ENCODE results near the gene MAD1L1. TPM values are rescaled to one million over a fixed set of nuclear protein-coding genes. Genes with fewer than 3 reads are reported as not detected.

The MAD1L1 gene
- total and polyA plus RNA-seq, 4 donors, result 12.8 to 20.7 (median 16.5) TPM

- H3K4me1 ChIP-seq (ENCODE audit: control insufficient read depth in 4 of 4, insufficient read depth in 4 of 4, low read length in 3 of 4), result no peaks in the 10 kb centered on the region
- WGBS, result 97% methylated on average over 11 of the region's 11 CpGs
- no peaks in the 10 kb centered on the region for H3K9me3 ChIP-seq (ENCODE audit: control insufficient read depth in 4 of 4, low read length in 3 of 4)
- no peak for DNase-seq (ENCODE audit: low spot score)
- no peak for TF ChIP-seq NR2F2 (IDR thresholded peaks at IDR 0.05)
- TF ChIP-seq JUND (IDR thresholded peaks at IDR 0.05), result no peak
- TF ChIP-seq, protein P1, sequence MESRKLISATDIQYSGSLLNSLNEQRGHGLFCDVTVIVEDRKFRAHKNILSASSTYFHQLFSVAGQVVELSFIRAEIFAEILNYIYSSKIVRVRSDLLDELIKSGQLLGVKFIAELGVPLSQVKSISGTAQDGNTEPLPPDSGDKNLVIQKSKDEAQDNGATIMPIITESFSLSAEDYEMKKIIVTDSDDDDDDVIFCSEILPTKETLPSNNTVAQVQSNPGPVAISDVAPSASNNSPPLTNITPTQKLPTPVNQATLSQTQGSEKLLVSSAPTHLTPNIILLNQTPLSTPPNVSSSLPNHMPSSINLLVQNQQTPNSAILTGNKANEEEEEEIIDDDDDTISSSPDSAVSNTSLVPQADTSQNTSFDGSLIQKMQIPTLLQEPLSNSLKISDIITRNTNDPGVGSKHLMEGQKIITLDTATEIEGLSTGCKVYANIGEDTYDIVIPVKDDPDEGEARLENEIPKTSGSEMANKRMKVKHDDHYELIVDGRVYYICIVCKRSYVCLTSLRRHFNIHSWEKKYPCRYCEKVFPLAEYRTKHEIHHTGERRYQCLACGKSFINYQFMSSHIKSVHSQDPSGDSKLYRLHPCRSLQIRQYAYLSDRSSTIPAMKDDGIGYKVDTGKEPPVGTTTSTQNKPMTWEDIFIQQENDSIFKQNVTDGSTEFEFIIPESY (IDR thresholded peaks at IDR 0.05), result no peak
- TF ChIP-seq HNF4G (IDR thresholded peaks at IDR 0.05), result no peak
- TF ChIP-seq RXRA (IDR thresholded peaks at IDR 0.05), result no peak
- no peak for TF ChIP-seq FOXA1 (IDR thresholded peaks at IDR 0.05)
- TF ChIP-seq HNF4A (conservative IDR thresholded peaks at IDR 0.05), result no peak
- no peak for TF ChIP-seq EGR1 (IDR thresholded peaks at IDR 0.05; ENCODE audit: low read depth in 2 of 2)
- TF ChIP-seq TAF1 (conservative IDR thresholded peaks at IDR 0.05), result no peak
- TF ChIP-seq ATF3 (IDR thresholded peaks at IDR 0.05), result no peak
- TF ChIP-seq RAD21 (IDR thresholded peaks at IDR 0.05), result no peak
- TF ChIP-seq GABPA (IDR thresholded peaks at IDR 0.05 in 1 of 2, conservative IDR thresholded peaks at IDR 0.05 in 1 of 2), result no peak
- no peak for TF ChIP-seq SP1 (IDR thresholded peaks at IDR 0.05)
- TF ChIP-seq FOXA2 (IDR thresholded peaks at IDR 0.05), result no peak
- TF ChIP-seq, protein P2, sequence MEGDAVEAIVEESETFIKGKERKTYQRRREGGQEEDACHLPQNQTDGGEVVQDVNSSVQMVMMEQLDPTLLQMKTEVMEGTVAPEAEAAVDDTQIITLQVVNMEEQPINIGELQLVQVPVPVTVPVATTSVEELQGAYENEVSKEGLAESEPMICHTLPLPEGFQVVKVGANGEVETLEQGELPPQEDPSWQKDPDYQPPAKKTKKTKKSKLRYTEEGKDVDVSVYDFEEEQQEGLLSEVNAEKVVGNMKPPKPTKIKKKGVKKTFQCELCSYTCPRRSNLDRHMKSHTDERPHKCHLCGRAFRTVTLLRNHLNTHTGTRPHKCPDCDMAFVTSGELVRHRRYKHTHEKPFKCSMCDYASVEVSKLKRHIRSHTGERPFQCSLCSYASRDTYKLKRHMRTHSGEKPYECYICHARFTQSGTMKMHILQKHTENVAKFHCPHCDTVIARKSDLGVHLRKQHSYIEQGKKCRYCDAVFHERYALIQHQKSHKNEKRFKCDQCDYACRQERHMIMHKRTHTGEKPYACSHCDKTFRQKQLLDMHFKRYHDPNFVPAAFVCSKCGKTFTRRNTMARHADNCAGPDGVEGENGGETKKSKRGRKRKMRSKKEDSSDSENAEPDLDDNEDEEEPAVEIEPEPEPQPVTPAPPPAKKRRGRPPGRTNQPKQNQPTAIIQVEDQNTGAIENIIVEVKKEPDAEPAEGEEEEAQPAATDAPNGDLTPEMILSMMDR (IDR thresholded peaks at IDR 0.05; ENCODE audit: low read depth, low read length, missing input control), result no peak
- TF ChIP-seq MAX (IDR thresholded peaks at IDR 0.05), result no peak
- H3K36me3 ChIP-seq (ENCODE audit: control insufficient read depth in 4 of 4, insufficient read depth in 3 of 4, low read depth in 1 of 4, low read length in 3 of 4), result no peaks in the 10 kb centered on the region
- no peak overlapping the region for H3K27ac ChIP-seq (ENCODE audit: low read depth in 1 of 2, low read length in 2 of 2)
- no peak overlapping the region for H3K4me3 ChIP-seq (ENCODE audit: low read depth in 1 of 3, low read length in 3 of 3)
- no peak overlapping the region for H3K9ac ChIP-seq (ENCODE audit: low read depth in 1 of 2, low read length in 2 of 2)
- no peaks in the 10 kb centered on the region for H3K27me3 ChIP-seq (ENCODE audit: control insufficient read depth in 4 of 4, insufficient read depth in 4 of 4, low read length in 3 of 4)
Measured at GRCh38 chr7:2118056-2118455, 114.7 kb downstream of the MAD1L1 start.

DNA sequence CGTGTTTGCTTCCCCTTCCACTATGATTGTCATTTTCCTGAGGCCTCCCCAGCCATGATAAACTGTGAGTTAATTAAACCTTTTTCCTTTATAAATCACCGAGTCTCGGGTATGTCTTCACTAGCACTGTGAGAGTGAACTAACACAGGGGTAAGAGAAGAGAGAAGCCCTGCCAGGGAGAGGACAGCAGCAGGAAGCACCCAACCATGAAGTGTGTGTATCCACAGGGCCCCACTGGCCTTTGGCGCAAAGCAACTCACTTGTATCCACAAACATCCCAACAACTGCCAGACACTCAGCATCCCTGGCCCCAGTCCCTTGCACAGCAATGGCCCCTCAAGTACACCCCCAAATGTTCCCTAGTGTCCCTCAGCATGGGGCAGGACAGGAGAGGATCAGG is 115.1 kb downstream of the MAD1L1 start:
- no peak overlapping the region for H3K9ac ChIP-seq (ENCODE audit: low read depth in 1 of 2, low read length in 2 of 2)
- no peaks in the 10 kb centered on the region for H3K36me3 ChIP-seq (ENCODE audit: control insufficient read depth in 4 of 4, insufficient read depth in 3 of 4, low read depth in 1 of 4, low read length in 3 of 4)
- DNase-seq (ENCODE audit: low spot score), result no peak
- no peaks in the 10 kb centered on the region for H3K4me1 ChIP-seq (ENCODE audit: control insufficient read depth in 4 of 4, insufficient read depth in 4 of 4, low read length in 3 of 4)
- no peak overlapping the region for H3K4me3 ChIP-seq (ENCODE audit: low read depth in 1 of 3, low read length in 3 of 3)
- H3K27ac ChIP-seq (ENCODE audit: low read depth in 1 of 2, low read length in 2 of 2), result no peak overlapping the region
- H3K9me3 ChIP-seq (ENCODE audit: control insufficient read depth in 4 of 4, low read length in 3 of 4), result no peaks in the 10 kb centered on the region
- TF ChIP-seq RAD21 (IDR thresholded peaks at IDR 0.05) (no peak), EGR1 (IDR thresholded peaks at IDR 0.05; ENCODE audit: low read depth in 2 of 2) (no peak), MAX (IDR thresholded peaks at IDR 0.05) (no peak), RXRA (IDR thresholded peaks at IDR 0.05) (no peak), TAF1 (conservative IDR thresholded peaks at IDR 0.05) (no peak), FOXA2 (IDR thresholded peaks at IDR 0.05) (no peak), NR2F2 (IDR thresholded peaks at IDR 0.05) (no peak), JUND (IDR thresholded peaks at IDR 0.05) (no peak), YY1 (IDR thresholded peaks at IDR 0.05) (no peak), FOXA1 (IDR thresholded peaks at IDR 0.05) (no peak)
- TF ChIP-seq, protein P1 (IDR thresholded peaks at IDR 0.05), result no peak
- H3K27me3 ChIP-seq (ENCODE audit: control insufficient read depth in 4 of 4, insufficient read depth in 4 of 4, low read length in 3 of 4), result no peaks in the 10 kb centered on the region
- 87% methylated on average over 4 of the region's 4 CpGs for whole genome bisulfite sequencing
